GM19395 (cell line): ENCODE results near the gene TMEM131.
A peak's percentile ranks its signal among the peaks of the same experiment; 100 is the strongest.
"Not testable (repeated sequence)": the region's sequence is repeated elsewhere in the genome, so short reads cannot be mapped to it uniquely, and the experiment has no call there.

Source experiments
- ATAC-seq: cut with Tn5 transposase; IDR thresholded peaks from one replicate; pipeline ENCODE4 v1.9.1; 2021; ENCODE audit warnings: mild to moderate bottlenecking, moderate library complexity; ENCODE audit not compliant: unreplicated experiment

Gene TMEM131

DNA sequence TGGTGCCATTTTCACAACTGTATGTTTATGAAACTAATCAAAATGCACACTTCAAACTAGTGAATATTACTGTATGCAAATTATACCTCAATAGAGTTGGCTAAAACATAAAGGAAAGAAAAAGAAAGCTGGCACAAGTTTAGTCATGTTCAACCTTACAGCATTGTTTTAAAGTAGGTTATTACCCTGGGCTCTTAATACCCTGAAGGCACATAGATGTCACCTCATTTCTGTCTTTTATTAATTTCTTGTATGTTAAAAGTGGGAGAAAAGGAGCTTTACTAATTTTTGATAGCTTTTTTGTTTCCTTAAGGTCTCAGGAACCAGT lies 32.7 kb downstream of the TMEM131 start:
- ATAC-seq: no peak

- ATAC-seq: peak; percentile 49
Observed at GRCh38 chr2:97961534-97961933, 34.2 kb downstream of the TMEM131 start.

- ATAC-seq: no peak
Observed at GRCh38 chr2:97958184-97958583, 37.6 kb downstream of the TMEM131 start.

- no peak for ATAC-seq
Observed at GRCh38 chr2:97957432-97958183, 38.1 kb downstream of the TMEM131 start.

DNA sequence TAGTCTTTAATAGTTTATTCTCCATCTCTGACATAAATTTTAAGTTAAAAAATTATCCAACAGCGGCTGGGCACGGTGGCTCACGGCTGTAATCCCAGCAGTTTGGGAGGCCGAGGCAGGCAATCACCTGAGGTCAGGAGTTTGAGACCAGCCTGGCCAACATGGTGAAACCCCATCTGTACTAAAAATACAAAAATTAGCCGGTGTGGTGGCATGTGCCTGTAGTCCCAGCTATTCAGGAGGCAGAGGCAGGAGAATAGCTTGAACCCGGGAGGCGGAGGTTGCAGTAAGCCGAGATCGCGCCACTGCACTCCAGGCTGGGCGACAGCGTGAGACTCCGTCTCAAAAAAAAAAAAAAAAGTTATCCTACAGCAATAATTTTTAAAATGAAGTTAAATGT lies 39.0 kb downstream of the TMEM131 start:
- not testable (repeated sequence) for ATAC-seq

DNA sequence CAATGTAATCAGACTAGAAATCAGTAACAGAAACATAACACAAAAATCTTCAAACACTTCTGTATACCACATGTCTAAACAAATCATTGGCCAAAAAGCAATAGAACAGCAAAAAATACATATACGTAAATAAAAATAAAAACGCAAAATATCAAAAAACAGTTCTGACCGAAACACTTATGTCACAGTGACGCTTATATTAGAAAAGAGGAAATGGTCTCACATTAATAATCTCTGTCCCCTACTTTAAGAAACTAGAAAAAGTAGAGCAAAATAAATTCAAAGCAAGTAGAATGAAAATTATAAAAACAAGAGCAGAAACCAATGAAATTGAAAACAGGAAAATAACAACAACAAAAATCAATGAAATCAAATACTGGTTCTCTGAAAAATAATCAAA lies 41.9 kb downstream of the TMEM131 start:
- ATAC-seq: no peak

DNA sequence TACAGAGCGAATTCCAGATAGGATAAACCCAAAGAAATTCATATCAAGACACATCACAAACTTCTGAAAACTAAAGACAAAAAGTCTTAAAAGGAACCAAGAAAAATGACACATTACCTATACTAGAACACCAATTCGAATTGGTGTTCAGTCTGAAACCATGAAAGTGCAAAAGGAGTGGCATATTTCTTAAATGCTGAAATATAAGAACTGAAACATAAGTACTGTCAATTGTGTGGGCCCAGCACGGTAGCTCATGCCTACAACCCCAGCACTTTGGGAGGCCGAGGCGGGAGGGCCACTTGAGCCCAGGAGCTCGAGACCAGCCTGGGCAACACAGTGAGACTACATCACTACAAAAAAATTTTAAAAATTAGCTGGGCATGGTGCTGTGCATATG lies 43.4 kb downstream of the TMEM131 start:
- no peak for ATAC-seq

GRCh38 chr2:97951155-97951680 lies 44.5 kb downstream of the TMEM131 start:
- no peak for ATAC-seq

DNA sequence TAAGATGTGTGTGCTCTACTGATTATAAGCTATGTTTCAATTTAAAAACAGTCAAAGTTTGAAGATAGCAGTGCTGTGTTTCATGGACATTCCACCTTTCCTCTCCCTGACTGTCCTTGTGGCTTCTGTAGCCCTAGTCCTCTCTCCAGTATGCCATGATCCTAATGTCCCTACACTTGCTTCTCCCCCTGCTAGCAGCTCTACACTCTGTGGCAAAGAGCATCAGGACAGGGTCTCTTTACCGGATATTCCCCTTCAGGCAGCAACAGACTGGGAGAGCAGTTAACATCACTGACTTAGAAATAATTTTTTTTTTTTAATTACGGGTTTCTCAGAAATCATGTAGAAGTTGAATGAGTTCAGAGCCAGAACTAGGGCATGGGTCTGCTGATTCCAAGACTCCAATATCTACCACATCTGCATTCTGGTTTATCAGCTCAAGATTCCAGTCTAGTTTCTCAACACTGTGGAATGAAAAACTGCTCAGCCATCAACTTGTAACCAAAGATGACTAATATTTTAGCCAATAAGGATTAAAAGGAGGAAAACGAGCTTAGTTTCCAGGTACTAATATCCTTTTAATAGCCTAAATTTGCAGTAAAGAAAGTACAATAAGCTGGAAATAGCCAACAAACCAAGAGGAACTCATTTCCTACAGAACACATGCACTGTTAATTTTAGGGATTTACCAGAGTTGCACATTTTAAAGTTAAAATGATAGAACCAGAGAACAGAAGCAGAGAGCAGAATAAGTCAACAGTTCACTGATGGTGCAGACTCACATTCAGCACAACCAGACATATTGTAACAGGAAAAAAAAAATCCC lies 45.2 kb downstream of the TMEM131 start:
- ATAC-seq: no peak

DNA sequence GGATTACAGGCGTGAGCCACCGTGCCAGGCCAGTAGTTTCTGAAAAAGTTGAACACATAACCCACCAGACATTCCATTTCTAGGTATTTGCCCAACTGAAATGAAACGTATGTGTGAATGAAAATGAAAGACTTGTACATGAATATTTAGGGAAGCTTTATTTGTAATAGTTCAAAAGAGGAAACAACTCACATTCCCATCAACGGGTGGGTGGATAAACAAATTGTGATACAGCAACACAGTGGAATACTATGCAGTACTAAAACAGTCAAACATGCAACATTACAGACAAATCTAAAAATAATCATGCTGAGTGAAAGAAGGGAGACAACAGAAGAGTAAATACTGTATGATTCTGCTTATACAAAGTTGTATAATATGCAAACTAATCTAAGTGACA lies 46.8 kb downstream of the TMEM131 start:
- ATAC-seq: no peak

- no peak for ATAC-seq
Observed at GRCh38 chr2:97945791-97946190, 50.0 kb downstream of the TMEM131 start.

DNA sequence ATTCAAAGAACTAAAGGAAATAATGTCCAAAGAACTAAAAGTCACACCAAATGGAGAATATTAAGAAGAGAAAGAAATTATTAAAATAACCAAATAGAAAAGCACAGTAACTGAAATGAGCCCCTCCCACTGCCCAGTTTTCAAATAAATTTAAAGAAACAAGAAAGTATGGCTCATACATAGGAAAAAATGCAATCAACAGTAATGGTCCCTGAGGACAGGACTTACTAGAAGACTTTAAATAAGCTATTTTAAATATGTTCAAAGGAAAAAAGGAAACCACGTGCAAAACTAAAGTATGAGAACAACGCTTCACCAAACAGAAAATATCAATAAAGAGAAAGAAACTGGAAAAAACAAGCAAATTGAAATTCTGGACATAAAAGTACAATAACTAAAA lies 58.9 kb downstream of the TMEM131 start:
- ATAC-seq: no peak

GRCh38 chr2:97936199-97936598 lies 59.5 kb downstream of the TMEM131 start:
- peak; percentile 66 for ATAC-seq

GRCh38 chr2:97935719-97936161 lies 60.0 kb downstream of the TMEM131 start:
- ATAC-seq: peak; percentile 6

GRCh38 chr2:97932975-97933662 lies 62.6 kb downstream of the TMEM131 start:
- ATAC-seq: peak; percentile 70

DNA sequence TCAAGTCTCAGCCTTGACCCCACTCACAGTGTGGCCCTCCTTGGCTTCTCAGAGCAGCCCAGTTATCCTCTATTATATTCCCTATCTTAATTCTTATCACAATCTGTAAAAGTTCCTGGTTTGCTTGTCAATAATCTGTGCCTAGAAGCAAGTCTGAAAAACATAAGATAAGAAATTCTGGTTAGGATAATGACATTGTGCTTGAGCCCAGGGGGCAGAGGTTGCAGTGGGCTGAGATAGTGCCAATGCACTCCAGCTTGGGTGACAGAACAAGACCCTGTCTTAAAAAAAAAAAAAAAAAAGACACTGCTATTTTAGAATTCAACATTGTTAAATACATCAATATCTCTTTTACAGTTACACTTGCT lies 63.9 kb downstream of the TMEM131 start:
- no peak for ATAC-seq

DNA sequence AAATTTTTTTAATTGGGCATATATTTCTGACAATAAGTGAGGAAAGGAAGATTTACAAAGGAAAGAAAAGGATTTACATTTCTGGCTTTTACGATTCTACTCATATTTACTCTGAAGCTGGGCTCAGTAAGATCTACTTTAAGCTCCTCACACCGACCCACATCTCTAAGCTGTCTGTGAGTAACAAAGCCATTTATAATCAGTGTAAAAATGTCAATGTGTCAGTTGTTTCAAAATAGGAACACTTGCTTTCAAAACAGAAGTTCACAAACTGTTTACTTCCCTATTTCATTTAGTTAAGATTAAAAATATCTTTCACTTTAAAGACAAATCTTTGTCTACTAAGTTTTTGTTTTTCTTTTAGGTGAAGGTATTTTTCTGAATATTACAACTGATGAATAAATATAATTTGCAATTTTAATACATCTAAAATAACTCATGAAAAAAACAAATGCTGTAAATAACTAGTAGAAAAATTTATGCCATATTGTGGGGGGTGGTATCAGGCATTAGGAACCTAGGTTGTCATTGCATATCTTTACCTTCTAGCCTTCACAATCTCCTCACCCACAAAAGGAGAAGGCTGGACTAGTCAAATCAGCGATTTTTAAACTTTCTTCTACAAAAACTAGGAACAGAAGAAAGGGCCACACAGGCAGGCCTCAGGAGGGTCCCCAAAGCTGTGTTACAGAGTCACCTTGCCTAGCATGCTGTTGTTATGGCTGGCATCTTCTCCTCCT lies 64.5 kb downstream of the TMEM131 start:
- no peak for ATAC-seq

GRCh38 chr2:97928591-97928990 lies 67.2 kb downstream of the TMEM131 start:
- no peak for ATAC-seq

GRCh38 chr2:97926946-97927345 lies 68.8 kb downstream of the TMEM131 start:
- no peak for ATAC-seq

DNA sequence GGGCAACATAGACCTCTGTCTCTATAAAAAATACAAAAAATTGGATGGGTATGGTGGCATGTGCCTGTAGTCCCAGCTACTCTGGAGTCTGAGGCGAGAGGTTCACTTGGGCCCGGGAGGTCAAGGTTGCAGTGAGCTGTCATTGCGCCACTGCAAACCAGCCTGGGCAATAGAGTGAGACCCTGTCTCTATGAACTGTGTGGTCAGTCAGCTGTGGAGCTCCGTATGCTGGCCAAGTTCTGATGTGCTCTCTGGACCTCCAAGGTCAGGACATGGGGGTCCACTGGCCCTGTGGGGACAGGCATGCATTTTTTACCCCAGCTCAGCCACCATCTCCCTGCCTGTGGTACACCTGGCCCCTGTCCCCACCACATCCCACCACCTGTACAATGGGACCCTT lies 71.6 kb downstream of the TMEM131 start:
- no peak for ATAC-seq

DNA sequence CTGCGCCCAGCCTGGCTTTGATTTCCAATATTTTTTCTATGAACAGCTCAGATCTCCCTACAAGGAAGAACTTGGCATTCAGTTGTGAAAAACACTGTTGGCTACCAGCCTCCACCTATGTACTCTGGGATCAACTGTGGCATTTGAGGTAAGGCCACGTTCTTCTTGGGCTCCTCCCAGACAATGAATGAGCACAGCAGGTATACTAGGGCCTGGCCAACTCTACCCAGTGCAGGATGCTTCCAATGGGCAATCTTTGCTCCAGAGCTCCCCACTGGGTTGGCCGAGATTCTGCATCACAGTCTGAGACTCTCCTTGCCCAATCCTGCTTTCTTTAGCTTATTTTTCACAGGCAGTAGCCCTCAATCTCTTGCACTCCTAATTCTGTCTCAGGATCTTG lies 75.9 kb downstream of the TMEM131 start:
- no peak for ATAC-seq
